Activated B cell treated with CpG ODN at 0.5 μM for 24 hours (primary cell): Measurements from ENCODE around the gene MAN2C1. TPM values are rescaled to one million over a fixed set of nuclear protein-coding genes. Genes with fewer than 3 reads are reported as not detected.
"Not testable (repeated sequence)": the region's sequence is repeated elsewhere in the genome, so short reads cannot be mapped to it uniquely, and the experiment has no call there.

Experiments
- ATAC-seq: fragments of 200-7000 bp; cut with Tn5 transposase; one replicate; pipeline ENCODE4 v1.10.0; 2021; ENCODE audit warnings: low read depth, mild to moderate bottlenecking, moderate library complexity
- CTCF ChIA-PET: fragments of 350-600 bp; sonication (Branson Sonifier 250); formaldehyde crosslinking; loops from one replicate; lab custom pipeline; 2021; ENCODE audit warnings: antibody characterized with exemption; lab: Charles Lee
- POLR2A ChIA-PET: fragments of 350-600 bp; sonication (Branson Sonifier 250); formaldehyde crosslinking; loops from one replicate; lab custom pipeline; 2021; ENCODE audit warnings: antibody characterized with exemption; lab: Charles Lee
- DNase-seq: peaks from one replicate; pipeline ENCODE4 v3.0.0; 2022
- H3K27ac Mint-ChIP-seq: one replicate; pipeline ENCODE4 v1.8.0; 2020; ENCODE audit warnings: mixed read lengths
- H3K27me3 Mint-ChIP-seq: one replicate; pipeline ENCODE4 v1.8.0; 2021; ENCODE audit warnings: mixed read lengths
- H3K36me3 Mint-ChIP-seq: one replicate; pipeline ENCODE4 v1.8.0; 2021; ENCODE audit warnings: low read depth, mixed read lengths
- H3K4me1 Mint-ChIP-seq: one replicate; pipeline ENCODE4 v1.8.0; 2021; ENCODE audit warnings: mixed read lengths
- H3K4me3 Mint-ChIP-seq: one replicate; pipeline ENCODE4 v1.8.0; 2020; ENCODE audit warnings: mild to moderate bottlenecking, mixed read lengths
- H3K9me3 Mint-ChIP-seq: one replicate; pipeline ENCODE4 v1.8.0; 2020; ENCODE audit warnings: mixed read lengths
- CTCF ChIP-seq: fragments of 200-600 bp; IDR thresholded peaks from one replicate; pipeline ENCODE4 v1.8.0; 2022; ENCODE audit warnings: antibody characterized with exemption, mild to moderate bottlenecking
- intact Hi-C: fragments of 100-400 bp; cut with micrococcal nuclease; formaldehyde crosslinking; loops from one replicate; pipeline ENCODE4 v1.15.1; 2024
- total RNA-seq: library from RNA; stranded (reverse); gene quantifications from 2 replicates; pipeline ENCODE4 v1.2.3, GENCODE V29; 2022

The MAN2C1 gene
- total RNA-seq, 1 donor from 2014 or later, result 213 TPM

- Mint-ChIP-seq H3K9me3 (no peaks in the 10 kb centered on the region), H3K36me3 (no peaks in the 10 kb centered on the region), H3K27me3 (no peaks in the 10 kb centered on the region), H3K27ac (no peak overlapping the region), H3K4me3 (no peak overlapping the region), H3K4me1 (no peaks in the 10 kb centered on the region)
- ATAC-seq (no peak), DNase-seq (no peak)
- TF ChIP-seq CTCF, result no peak
- ChIA-PET CTCF (no interaction called here), POLR2A (no interaction called here)
- intact Hi-C loops, result loop anchor here (10.0 kb wide), 1 partner anchor 77 kb away; no protein-coding TSS in a partner anchor
These were observed 46.7 kb downstream of the MAN2C1 start for GRCh38 chr15:75321711-75322110.

DNA sequence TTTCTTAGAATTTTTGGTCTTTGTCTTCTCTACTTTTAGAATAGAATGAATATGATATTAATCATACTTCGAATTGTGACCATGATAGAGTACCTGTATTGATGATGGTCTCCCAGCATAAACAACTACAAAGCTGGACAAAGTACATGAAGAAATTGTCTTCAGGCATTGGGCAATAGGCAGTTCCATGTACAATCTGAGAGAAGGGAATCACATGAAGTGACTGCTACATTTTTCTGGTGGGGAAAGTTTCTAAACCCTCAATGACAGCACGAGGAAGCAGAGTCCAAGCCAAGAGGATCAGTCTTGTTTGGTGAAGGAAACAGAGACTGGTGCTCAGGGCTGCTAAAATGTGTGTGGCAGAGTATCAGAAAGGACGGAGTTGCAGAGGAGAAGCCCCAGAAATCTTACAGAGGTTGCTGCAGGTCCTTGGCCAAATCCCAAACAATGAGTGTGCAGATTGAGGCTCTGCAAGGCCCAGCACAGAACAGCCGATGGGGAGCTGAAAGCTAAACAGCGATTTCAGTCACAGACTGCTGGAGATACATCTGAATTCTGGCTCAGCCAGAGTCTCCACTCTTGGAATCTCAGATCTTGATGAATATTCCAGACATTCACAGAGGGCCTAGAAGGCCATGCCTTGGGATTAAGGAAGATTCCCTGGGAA is 49.0 kb downstream of the MAN2C1 start:
- H3K27me3 Mint-ChIP-seq, H3K27ac Mint-ChIP-seq, H3K36me3 Mint-ChIP-seq, H3K4me1 Mint-ChIP-seq, H3K4me3 Mint-ChIP-seq, ATAC-seq, POLR2A ChIA-PET, DNase-seq, H3K9me3 Mint-ChIP-seq, intact Hi-C loops, CTCF ChIA-PET: not testable (repeated sequence)

DNA sequence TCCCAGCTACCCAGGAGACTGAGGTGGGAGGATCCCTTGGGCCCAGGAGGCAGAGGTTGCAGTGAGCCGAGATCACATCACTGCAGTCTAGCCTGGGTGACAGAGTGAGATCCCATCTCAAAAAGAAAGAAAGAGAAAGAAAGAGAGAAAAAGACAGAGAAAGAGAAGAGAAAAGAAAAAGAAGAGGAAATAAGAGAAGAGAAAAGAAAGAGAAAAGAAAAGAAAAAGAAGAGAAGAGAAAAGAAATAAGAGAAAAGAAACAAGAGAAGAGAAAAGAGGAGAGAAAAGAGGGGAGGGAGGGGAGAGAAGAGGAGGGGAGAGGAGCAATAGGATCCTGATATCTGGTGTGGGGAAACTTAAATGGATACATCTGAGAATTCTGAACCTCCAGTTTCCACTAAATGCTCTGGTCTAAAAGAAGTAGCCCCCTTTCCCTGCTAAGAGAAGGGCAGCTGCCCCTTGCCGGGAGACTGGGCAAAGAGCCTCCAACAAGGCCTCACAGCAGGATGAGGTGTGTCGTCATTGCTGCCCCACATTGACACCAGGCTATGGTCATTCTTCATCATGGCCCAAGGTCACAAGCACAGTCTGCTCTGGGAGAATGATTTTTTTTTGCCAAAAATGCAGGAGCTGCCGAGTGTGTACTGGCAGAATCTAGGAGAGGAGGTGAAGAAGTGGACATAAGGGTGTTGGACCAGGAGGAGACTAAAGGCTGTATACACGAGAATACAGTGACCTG is 53.7 kb downstream of the MAN2C1 start:
- POLR2A ChIA-PET, result no interaction called here
- DNase-seq, result no peak

GRCh38 chr15:75313116-75313845 is 55.1 kb downstream of the MAN2C1 start:
- CTCF ChIA-PET, result no interaction called here
- H3K4me3 Mint-ChIP-seq, result no peak overlapping the region

More for the DNA sequence above, 53.7 kb downstream of the MAN2C1 start:
- H3K36me3 Mint-ChIP-seq, result no peaks in the 10 kb centered on the region
- H3K27me3 Mint-ChIP-seq, result peaks cover 9% of the 10 kb centered on the region
- H3K4me1 Mint-ChIP-seq, result no peaks in the 10 kb centered on the region
- CTCF ChIA-PET, result no interaction called here
- no peak overlapping the region for H3K4me3 Mint-ChIP-seq
- no peak for ATAC-seq
- intact Hi-C loops, result no loop called here
- no peak for TF ChIP-seq CTCF
- no peaks in the 10 kb centered on the region for H3K9me3 Mint-ChIP-seq
- no peak overlapping the region for H3K27ac Mint-ChIP-seq

DNA sequence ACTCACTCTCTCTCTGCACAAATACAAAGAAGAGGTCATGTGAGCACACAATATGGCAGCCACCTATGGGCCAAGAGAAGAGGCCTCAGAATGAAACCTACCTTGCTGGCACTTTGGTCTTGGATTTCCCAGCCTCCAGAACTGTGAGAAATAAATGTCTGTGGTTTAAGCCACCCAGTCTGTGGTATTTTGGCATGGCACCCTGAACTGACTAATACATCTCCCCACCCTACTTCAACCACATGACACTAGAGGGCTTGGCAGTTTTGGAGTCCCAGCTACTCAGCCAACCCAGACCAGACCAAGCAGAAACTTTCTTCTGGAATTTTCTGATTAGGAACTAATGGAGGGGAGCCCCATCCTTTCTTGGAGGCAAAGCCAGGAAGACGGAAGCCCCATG is 55.9 kb downstream of the MAN2C1 start:
- not testable (repeated sequence) for H3K4me3 Mint-ChIP-seq

More at GRCh38 chr15:75313116-75313845, 55.1 kb downstream of the MAN2C1 start:
- no peaks in the 10 kb centered on the region for H3K36me3 Mint-ChIP-seq
- ATAC-seq, result no peak
- intact Hi-C loops, result no loop called here
- H3K9me3 Mint-ChIP-seq, result no peaks in the 10 kb centered on the region
- POLR2A ChIA-PET, result no interaction called here
- no peak overlapping the region for H3K27ac Mint-ChIP-seq
- no peak for TF ChIP-seq CTCF
- no peak for DNase-seq
- peaks cover 19% of the 10 kb centered on the region for H3K27me3 Mint-ChIP-seq
- H3K4me1 Mint-ChIP-seq, result no peaks in the 10 kb centered on the region

DNA sequence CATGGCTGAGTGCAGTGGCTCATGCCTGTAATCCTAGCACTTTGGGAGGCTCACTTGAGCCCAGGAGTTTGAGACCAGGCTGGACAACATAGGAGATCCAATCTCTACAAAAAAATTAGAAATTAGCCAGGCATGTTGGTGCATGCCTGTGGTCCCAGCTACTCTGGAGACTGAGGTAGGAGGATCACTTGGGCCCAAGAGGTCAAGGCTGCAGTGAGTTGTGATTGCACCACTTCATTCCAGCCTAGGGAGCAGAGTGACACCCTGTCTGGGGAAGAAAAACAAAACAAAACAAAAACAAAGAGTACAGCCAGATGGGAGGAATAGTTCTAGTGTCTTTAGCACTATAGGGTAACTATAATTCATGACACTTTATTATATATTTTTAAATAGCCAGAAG is 58.7 kb downstream of the MAN2C1 start:
- CTCF ChIA-PET, result no interaction called here
- POLR2A ChIA-PET, result no interaction called here
- H3K4me3 Mint-ChIP-seq, result no peak overlapping the region
- peaks cover 40% of the 10 kb centered on the region for H3K27me3 Mint-ChIP-seq
- intact Hi-C loops, result loop anchor here (10.0 kb wide), 2 partner anchors 105 to 285 kb away; partner anchors contain the start of genes C15orf39 and PPCDC
- H3K36me3 Mint-ChIP-seq, result no peaks in the 10 kb centered on the region
- DNase-seq, result no peak
- TF ChIP-seq CTCF, result no peak
- ATAC-seq, result no peak
- H3K27ac Mint-ChIP-seq, result no peak overlapping the region
- H3K9me3 Mint-ChIP-seq, result no peaks in the 10 kb centered on the region
- no peaks in the 10 kb centered on the region for H3K4me1 Mint-ChIP-seq

More for the DNA sequence above, 55.9 kb downstream of the MAN2C1 start:
- peaks cover 24% of the 10 kb centered on the region for H3K27me3 Mint-ChIP-seq
- H3K4me1 Mint-ChIP-seq, H3K9me3 Mint-ChIP-seq, H3K27ac Mint-ChIP-seq, ATAC-seq, H3K36me3 Mint-ChIP-seq, DNase-seq, POLR2A ChIA-PET, intact Hi-C loops, CTCF ChIA-PET: not testable (repeated sequence)
